GM04503 (cell line): Measurements from ENCODE around the gene OLFML2A.
"Not testable (repeated sequence)": the region's sequence is repeated elsewhere in the genome, so short reads cannot be mapped to it uniquely, and the experiment has no call there.

Experiments
- DNase-seq: peaks from one replicate; pipeline ENCODE4 v3.0.0-alpha.2; 2012; ENCODE audit warnings: low read depth

The OLFML2A gene

DNA sequence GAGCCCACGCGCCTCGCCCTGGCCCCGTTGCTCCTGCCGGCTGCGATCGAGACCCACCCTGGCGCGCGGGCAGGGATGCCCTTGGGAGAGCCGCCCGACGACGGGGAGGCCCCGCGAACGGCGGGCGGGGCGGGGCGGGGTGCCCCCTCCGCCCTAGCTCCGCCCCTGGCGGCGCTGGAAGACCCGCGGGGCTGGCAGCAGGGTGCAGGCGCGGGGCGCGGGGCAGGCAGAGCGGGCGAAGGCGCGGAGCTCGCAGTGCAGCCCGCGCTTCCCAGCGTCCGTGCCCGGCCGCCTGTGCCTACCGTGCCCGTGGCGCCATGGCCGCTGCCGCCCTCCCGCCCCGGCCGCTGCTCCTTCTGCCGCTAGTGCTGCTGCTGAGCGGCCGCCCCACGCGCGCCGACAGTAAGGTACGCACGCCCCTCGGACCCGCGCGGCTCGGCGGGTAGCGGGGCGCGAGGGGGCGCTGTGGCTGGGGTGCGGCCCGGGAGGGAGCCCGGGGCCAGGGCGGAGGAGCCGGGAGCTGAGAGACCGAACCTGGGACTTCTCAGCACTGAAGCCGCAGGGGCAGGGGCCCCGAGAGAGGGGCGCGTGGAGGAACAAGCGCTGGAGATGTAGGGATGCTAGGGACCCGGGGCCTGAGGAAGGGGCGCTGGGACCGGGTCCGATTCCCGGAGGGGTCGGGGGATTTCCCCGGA, at the start of gene OLFML2A:
TSS of gene OLFML2A (plus strand) at position 180 of the 695 bp plus-strand sequence. CDS start at position 318, 138 bp downstream.
- DNase-seq, result no peak

DNA sequence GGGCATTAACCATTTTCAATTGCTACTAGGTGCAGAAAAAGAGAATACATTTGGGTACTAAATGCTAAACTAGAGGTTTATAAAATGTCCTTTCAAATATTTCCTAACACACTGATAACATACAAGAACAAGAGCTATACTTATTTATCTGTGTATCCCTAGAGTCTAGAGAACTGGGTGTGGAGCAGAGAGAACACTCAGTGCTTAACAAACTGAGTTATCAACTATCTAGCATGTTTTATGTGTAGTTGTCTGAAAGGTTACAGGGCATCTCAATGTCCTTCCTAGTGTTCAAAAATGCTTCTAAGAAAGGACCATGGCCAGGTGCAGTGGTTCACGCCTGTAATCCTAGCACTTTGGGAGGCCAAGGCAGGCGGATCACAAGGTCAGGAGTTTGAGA, 46.2 kb upstream of the OLFML2A start:
- no peak for DNase-seq

DNA sequence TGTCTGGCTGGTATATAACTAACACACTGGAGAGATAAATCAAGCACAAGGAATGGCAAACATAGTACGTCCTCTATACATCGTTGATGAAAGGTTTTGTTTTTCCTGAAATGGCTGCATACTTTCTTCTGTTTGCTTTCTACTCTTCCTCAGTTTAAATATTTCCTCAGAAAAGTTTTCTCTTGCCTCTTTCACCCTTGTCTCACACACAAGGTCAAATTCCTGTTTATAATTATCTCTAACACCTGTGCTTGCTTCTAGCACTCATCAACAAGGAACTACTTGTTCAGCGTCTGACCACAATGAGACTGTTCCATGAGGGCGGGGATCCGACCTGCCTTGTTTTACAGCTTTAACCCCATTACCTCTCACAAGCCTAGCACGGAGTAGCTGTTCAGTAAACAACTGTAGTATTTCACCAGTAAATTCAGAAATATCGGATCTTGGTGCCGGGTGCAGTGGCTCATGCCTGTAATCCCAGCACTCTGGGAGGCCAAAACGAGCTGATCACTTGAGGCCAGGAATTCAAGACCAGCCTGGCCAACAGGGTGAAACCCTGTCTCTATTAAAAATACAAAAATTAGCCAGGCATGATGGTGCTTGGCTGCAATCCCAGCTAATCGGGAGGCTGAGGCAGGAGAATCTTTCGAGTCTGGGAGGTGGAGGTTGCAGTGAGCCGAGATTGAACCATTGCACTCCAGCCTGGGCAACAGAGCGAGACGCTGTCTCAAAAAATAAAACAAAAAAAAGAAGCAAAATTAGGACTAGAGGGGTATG, 42.8 kb upstream of the OLFML2A start:
- no peak for DNase-seq

DNA sequence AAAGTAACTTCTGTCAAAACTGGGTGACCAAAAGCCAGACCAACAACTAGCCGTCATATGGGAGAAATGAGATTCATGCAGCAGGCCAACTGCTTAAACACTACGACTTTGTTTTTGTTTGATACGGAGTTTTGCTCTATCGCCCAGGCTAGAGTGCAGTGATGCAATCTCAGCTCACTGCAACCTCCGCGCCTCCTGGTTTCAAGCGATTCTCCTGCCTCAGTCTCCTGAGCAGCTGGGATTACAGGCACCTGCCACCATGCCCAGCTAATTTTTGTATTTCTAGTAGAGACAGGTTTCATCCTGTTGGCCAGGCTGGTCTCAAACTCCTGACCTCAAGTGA, 42.2 kb upstream of the OLFML2A start:
- not testable (repeated sequence) for DNase-seq

DNA sequence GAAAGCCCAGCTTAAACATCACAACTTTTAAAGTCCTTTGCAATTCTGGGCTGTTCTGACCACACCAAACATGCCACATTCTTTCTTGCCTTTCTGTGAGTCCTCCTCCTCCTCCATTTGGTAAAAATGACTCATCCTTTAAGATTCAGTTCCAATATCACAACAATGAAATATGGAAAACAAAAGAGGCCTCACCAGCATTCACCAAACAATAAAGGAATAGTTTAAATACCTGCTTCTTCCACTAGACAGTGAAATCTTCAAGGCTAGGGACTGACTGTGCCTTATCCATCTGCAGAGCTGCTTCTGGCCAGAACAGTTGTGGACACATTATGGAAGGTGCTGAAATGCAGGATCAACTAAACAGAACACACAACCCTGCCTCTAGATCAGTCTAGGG, 41.8 kb upstream of the OLFML2A start:
- peak; percentile 62 for DNase-seq

DNA sequence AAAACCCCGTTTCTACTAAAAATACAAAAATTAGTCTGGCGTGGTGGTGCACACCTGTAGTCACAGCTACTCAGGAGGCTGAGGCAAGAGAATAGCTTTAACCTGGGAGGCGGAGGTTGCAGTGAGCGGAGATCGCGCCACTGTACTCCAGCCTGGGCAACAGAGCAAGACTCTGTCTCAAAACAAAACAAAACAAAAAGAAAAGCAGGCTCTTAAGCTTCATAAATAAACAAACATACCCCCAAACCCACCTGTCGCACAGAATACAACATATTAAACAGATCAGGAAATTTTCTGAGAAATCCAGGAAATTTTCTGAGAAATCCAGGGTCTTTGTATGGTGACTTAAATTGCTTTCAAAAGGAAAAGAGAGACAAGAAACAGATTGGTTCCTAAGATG, 38.9 kb upstream of the OLFML2A start:
- DNase-seq, result not testable (repeated sequence)

DNA sequence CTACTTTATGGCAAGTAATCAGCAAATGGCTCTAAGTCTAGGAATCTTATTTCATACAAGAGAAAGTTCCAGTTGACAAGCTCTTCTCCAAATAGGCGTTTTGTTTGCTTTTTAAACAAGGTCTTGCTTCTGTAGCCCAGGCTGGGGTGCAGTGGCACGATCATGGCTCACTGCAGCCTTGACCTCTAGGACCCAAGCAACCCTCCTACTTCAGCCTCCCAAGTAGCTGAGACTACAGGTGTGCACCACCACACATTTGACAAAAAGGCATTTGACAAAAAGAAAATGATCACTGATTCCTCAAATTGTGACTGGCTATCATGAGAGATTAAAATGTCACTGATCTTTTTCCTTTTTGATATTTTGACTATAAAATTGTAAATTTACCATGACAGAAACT, 37.6 kb upstream of the OLFML2A start:
- DNase-seq, result no peak

DNA sequence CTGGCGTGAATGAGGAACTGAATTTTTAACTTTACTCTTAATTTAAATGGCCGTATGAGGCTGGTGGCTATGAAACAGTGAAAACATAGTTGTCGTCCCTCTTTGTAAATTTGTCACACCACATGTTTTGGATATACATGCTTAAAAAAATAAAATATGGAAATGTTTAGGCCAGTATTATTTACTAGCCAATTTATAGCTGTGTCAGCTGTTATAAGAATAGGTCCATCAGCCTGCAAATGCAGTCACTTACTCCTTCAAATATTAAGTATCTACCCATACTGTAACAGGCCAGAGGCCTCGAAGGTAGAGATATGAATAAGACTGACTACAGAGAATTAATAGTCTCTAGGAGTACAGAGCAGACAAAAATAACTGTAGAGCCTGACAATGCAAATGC, 35.8 kb upstream of the OLFML2A start:
- DNase-seq, result no peak

DNA sequence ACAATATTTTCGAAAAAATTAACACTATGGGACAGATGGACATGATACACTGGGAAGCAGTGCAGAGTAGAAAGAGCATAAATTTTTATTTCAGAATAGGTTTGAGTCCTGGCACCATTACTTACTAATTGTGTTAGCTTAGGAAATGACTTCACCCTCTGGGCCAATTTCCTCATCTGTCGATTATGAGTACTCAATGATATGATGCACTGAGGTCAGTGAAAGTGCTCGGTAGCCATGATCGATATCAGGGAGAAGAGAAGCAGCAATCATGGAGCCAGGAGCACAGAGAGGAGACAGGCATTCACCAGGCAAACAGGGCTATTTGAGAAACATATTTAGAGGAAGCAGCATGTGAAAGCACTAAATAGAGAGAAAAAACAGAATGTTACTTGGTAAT, 35.3 kb upstream of the OLFML2A start:
- no peak for DNase-seq

DNA sequence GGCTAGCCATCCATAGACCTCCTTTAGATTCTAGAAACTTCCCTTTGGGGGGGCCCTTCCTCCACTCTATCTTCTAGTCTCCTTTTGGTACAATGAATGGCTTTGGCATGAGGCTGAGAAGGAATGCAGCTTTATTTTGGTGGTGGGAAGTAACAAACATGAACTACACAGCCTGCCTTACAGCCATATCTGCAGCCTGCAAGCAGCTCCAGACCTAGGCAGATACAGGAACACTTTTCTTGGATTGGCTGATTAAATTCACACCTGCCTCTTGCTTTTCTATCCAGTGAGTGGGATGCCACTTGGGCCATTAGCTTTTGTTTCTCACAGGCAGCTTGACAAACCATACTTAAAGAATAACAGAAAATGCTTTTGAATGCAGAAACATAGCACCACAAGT, 34.0 kb upstream of the OLFML2A start:
- DNase-seq, result no peak

DNA sequence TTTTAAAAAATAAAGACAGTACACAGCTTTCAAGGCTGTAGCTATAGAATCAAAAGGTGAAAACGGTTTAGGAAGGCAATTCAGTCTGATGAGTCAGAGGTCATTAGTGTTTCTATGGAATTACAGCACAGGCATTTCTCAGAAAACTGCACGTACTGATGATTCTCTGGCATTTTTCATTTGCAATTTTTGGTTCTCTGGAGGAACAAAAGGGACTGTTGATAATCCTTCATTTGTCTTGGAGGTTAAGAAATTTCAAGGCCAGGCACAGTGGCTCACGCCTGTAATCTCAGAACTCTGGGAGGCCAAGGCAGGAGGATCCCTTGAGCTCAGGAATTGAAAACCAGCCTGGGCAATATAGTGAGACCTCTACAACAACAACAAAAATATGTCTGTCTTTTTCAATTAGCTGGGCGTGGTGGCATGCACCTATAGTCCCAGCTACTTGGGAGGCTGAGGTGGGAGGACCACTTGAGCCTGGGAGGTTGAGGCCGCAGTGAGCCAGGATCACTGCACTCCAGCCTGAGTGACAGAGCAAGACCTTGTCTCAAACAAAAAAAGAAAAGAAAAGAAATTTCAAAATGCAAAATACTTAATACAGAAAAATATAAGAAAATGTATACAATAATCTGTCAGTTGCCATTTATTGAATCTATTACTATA, 33.1 kb upstream of the OLFML2A start:
- no peak for DNase-seq

DNA sequence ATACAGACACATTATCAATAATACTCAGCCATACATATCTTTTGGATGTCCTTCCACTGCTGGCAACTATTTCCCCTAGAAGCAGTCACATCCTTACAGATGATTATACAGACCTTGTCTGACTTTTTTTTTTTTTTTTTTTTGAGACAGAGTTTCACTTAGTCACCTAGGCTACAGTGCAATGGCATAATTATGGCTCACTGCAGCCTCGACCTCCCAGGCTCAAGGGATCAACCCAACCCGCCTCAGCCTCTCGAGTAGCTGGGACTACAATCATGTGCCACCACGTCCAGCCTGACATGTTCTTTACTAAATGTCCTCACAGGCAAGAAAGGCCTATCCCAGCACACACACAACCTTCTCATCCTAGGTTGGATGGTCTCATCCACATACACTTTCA, 29.9 kb upstream of the OLFML2A start:
- no peak for DNase-seq

DNA sequence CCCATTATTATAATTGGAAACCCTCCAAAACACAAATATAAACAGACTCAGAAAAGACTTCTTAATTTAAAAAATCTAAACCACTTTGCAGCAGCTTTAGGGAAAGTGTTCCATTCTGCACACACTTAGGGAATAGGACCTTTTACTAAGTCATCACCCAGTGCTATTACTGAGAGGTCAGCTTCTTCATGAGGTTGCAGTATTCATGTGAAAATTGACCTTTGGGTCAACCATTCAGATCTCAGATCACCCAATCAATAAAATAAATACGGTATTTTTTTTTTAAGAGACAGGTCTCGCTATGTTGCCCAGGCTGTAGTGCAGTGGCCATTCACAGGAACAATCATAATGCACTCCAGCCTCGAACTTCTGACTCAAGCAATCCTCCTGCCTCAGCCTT, 27.6 kb upstream of the OLFML2A start:
- no peak for DNase-seq

DNA sequence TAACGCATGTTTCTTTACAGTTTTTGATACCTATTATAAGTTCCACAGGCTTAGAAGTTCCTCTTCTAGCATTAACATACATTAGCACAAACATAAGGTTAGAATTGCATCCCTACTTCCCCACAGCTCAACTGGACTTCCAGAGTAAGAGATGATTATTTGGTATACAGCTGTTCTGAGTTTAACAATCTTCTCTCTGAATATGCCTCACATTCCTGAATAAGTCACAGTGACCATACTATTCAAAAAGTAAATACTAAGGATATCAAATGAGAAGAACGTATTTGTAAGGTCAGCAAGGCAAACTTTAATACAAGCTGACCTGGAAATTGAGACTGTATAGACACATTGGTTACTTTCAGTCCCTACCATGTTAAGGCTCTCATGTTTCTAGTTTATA, 27.2 kb upstream of the OLFML2A start:
- no peak for DNase-seq

DNA sequence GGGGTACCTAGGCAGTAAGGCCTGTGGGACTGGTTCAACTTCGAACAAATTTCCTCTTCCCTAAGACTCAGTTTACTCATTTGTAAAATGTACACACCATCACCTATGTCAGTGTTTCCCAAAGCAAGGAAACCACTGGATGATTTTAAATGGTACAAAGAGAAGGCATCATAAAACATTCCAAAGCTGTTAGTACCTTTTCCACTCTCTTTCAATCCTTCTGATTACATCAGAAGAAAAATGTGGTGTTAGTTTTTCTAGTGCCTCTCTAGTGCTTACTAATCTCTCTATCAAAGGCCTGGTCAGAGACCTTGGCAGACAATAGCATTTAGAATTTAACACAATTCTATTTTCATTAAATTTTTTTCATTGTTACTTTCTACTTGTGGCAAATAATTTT, 24.0 kb upstream of the OLFML2A start:
- no peak for DNase-seq

DNA sequence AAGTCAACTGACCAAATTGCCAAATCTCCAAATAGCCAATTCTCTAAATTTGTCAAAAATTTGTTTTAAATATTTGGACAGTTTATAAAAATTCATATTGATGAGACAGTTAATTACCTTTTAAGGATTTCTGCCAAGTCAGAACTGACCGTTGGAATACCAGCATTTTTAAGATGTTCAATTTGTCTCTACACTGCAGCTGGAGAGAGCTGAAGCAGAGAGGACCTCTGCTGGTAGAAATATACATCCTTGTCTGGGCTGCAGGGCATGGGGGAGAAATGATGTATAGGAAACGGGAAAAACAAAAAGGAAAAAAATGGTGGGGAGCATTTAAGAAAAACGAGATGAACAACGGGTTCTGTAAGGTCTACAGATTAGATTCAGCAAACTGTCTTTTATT, 22.6 kb upstream of the OLFML2A start:
- DNase-seq, result no peak

DNA sequence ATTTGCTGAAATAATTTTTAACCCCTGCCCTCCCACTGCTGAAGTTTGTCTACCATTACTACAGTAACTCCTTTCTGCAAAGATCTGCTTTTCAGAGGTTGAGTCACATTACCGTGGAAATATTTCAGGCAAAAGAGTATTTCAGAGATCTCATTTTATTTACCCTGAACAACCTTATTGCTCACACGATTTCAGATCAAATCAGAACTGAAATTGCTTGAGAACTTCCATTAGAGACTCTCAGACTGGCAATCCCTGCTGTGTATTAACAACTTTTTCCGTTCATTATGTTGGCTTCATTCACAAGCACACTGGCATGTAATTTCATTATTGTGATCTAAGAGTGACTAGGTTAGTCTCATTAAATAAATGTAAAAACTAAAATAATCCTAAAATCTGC, 21.9 kb upstream of the OLFML2A start:
- DNase-seq, result no peak

DNA sequence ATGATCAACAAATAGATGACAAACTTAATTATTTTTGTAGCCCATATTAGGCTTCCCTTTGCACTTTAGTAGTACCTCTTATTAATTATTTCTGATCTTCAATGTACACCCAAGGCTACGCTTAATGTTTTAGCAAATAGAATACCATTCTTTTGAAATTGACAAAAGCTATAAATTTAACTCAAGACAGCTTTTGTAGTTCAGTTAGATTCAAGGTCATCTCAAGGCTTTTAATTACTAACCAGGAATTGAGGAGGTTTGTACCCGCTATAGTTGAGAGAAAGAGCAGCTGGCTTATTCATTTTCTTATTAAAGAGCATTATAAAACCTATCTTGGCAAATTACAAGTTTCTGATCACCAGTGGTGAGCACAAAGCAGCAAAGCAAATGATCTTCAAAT, 20.9 kb upstream of the OLFML2A start:
- no peak for DNase-seq

DNA sequence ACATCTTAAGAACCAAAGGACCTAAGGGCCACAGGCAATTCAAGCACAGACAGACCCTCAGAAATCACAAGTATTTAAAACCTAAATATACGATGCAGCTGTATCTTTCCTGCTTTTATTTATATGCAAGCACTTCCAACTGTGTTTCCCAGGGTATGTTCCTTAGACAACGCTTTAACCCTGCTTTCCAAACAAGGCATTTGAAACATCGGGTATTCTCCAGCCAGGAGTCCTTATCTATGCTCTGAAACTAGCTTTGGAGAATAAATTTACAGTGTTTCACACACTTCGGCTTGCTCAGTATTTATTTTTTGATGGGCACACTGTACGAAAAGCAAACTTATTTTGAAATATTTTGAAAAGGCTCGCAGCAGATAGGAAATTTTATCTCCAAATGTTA, 19.3 kb upstream of the OLFML2A start:
- DNase-seq, result no peak

DNA sequence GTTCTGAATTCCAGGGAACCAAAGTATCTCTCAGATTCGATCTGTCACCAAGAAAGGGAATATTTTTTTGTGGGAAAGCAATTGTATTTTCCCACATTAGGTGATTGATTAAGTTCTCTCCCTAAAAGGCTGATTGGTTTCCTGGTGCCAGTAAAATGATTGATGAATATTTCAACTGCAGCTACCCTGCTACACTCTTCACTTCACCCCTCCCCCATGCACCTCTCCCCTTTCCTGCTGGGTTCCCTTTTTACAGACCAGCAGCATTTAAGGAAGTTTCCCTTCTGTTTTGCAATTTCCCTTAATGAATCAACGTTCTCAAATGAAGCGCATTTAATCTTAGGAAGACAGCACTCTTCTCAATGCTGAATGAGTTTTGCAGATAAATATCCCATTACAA, 18.9 kb upstream of the OLFML2A start:
- no peak for DNase-seq

DNA sequence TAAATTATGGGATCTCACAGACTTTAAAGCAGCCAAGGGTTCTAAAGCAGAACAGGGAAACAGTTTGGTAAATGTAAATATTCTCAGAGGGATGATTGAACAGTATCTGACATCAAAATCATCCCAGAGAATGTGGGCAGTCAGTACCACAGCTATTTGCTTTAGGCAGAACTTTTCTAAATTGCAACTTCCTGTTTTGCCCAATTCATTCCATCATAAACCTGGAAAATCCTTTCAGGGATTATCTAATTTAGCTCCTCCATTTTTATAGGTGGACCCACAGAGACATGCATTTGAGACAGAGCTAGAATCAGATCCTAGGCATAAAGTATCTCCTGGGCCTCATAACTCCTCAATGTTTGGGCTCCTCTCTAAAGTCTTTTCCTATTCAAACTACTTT, 18.2 kb upstream of the OLFML2A start:
- DNase-seq, result no peak

DNA sequence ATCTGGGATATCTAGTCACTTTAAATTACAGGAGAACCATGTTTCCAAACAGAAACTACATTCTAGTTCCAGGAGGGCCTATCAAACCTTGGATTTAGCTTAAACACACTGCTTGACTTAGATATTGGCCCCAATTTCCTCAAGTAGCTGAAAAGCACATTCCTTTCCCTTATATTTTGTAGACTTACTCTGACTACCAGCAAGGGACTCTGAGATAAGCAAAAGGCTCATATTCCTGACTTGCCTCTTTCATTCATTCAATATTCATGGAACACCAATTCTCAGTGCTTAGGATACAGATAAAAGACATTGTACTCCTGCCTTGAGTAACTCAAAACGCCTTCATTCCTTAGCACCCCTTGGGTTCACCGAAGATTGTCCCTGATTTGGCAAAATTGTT, 17.6 kb upstream of the OLFML2A start:
- no peak for DNase-seq

DNA sequence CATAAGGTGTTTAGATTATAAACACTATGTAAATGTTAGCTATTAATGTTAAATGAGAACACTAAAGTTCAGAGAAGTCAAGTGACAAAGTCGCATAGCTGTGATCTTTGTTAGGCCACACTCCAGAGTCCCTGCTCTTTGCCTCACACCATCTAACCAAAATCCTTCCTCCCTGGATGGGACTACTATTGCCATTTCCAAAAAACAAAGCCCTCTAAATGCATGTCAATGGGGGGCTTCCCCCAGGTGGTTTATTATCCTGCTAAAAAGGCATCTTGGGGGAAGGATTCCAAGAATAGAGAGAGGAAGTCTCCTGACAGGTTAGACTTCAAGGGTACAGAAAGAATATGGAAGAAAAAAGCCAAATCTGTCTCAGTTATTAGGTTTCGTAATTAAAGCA, 16.2 kb upstream of the OLFML2A start:
- no peak for DNase-seq
